GM13977 (cell line): Measurements from ENCODE around the gene DIAPH2.

ENCODE experiments used
- DNase-seq: peaks from one replicate; pipeline ENCODE4 v3.0.0; 2012; ENCODE audit warnings: low spot score
- CTCF ChIP-seq: IDR thresholded peaks from 2 replicates; pipeline ENCODE4 v1.5.1; 2012; ENCODE audit warnings: mild to moderate bottlenecking, control low read depth; ENCODE audit not compliant: insufficient read depth; ENCODE audit errors: extremely low read depth, missing control alignments
- in situ Hi-C: fragments of 300-500 bp; cut with MboI; formaldehyde crosslinking; loops from one replicate; pipeline ENCODE4 v1.12.0; 2022; ENCODE audit warnings: low sequenced_read_pairs, low pct_unique_long_range_greater_than_20kb, mixed read lengths, inconsistent platforms; ENCODE audit not compliant: unreplicated experiment

Gene DIAPH2

GRCh38 chrX:96861218-96861617 is 176.6 kb downstream of the DIAPH2 start:
- in situ Hi-C loops = no loop called here
- DNase-seq = no peak
- no peak for TF ChIP-seq CTCF

GRCh38 chrX:96861661-96862060 is 177.0 kb downstream of the DIAPH2 start:
- TF ChIP-seq CTCF = no peak
- in situ Hi-C loops = no loop called here
- no peak for DNase-seq

GRCh38 chrX:96883608-96884007 is 199.0 kb downstream of the DIAPH2 start, which contains the start of gene RPA4:
RPA4 (plus strand) TSS chrX:96883908; CDS start chrX:96884311, 403 bp downstream.
- in situ Hi-C loops = no loop called here
- TF ChIP-seq CTCF = no peak
- DNase-seq = no peak

- TF ChIP-seq CTCF = no peak
- in situ Hi-C loops = no loop called here
Measured at GRCh38 chrX:96884027-96884426, 199.4 kb downstream of the DIAPH2 start.

GRCh38 chrX:96889726-96890125 is 205.1 kb downstream of the DIAPH2 start:
- no peak for DNase-seq
- TF ChIP-seq CTCF = no peak
- in situ Hi-C loops = no loop called here

More at GRCh38 chrX:96884027-96884426, 199.4 kb downstream of the DIAPH2 start:
- DNase-seq = no peak

- no peak for TF ChIP-seq CTCF
- DNase-seq = no peak
- in situ Hi-C loops = no loop called here
Measured at GRCh38 chrX:96906741-96907140, 222.1 kb downstream of the DIAPH2 start.
